H9 (cell line): Measurements from ENCODE around the gene RERE. TPM values are rescaled to one million over a fixed set of nuclear protein-coding genes. Genes with fewer than 3 reads are reported as not detected.

Experiments used
- DNase-seq: peaks from one replicate; pipeline ENCODE4 v3.0.0-alpha.2; 2017
- H2AFZ ChIP-seq: one replicate; pipeline ENCODE4 v1.6.1; 2013; ENCODE audit warnings: mild to moderate bottlenecking, low read length, control low read depth, moderate library complexity
- H2AK5ac ChIP-seq: 2 replicates; pipeline ENCODE4 v1.6.1; 2013; ENCODE audit warnings: low read length, control low read depth, mixed read lengths; ENCODE audit not compliant: insufficient read length
- H2BK120ac ChIP-seq: one replicate; pipeline ENCODE4 v1.6.1; 2013; ENCODE audit warnings: low read depth, mild to moderate bottlenecking, low read length, control low read depth, inconsistent platforms; ENCODE audit not compliant: poor library complexity, severe bottlenecking
- H2BK12ac ChIP-seq: 2 replicates; pipeline ENCODE4 v1.6.1; 2013; ENCODE audit warnings: low read length, control low read depth, mixed read lengths, low read depth; ENCODE audit not compliant: insufficient read length
- H2BK15ac ChIP-seq: 2 replicates; pipeline ENCODE4 v1.6.1; 2013; ENCODE audit warnings: low read depth, low read length, control low read depth
- H2BK20ac ChIP-seq: one replicate; pipeline ENCODE4 v1.6.1; 2013; ENCODE audit warnings: low read depth, mild to moderate bottlenecking, low read length, control low read depth, inconsistent platforms; ENCODE audit not compliant: poor library complexity, severe bottlenecking
- H2BK5ac ChIP-seq: 2 replicates; pipeline ENCODE4 v1.6.1; 2013; ENCODE audit warnings: low read length, control low read depth, mixed read lengths; ENCODE audit not compliant: insufficient read length
- H3K14ac ChIP-seq: 2 replicates; pipeline ENCODE4 v1.6.1; 2013; ENCODE audit warnings: low read length, control low read depth; ENCODE audit not compliant: insufficient read depth
- H3K18ac ChIP-seq: 2 replicates; pipeline ENCODE4 v1.6.1; 2013; ENCODE audit warnings: low read depth, mild to moderate bottlenecking, mixed read lengths, low read length, control low read depth; ENCODE audit not compliant: insufficient read length
- H3K23ac ChIP-seq: 2 replicates; pipeline ENCODE4 v1.6.1; 2013; ENCODE audit warnings: low read length, control low read depth, mixed read lengths, low read depth; ENCODE audit not compliant: insufficient read length
- H3K23me2 ChIP-seq: 2 replicates; pipeline ENCODE4 v1.6.1; 2013; ENCODE audit warnings: low read depth, mild to moderate bottlenecking, mixed read lengths, low read length, control low read depth; ENCODE audit not compliant: insufficient read length, poor library complexity, severe bottlenecking
- H3K27ac ChIP-seq: 2 replicates; pipeline ENCODE4 v1.5.1; 2013; ENCODE audit warnings: low read length, control low read depth, mixed read lengths, low read depth; ENCODE audit not compliant: insufficient read length
- H3K27me3 ChIP-seq: 2 replicates; pipeline ENCODE4 v1.6.1; 2013; ENCODE audit warnings: low read length, control low read depth, inconsistent platforms; ENCODE audit not compliant: insufficient read depth
- H3K4ac ChIP-seq: 2 replicates; pipeline ENCODE4 v1.6.1; 2013; ENCODE audit warnings: low read depth, mild to moderate bottlenecking, control low read depth, inconsistent platforms, low read length, moderate library complexity
- H3K4me1 ChIP-seq: 2 replicates; pipeline ENCODE4 v1.6.1; 2013; ENCODE audit warnings: low read length, control low read depth, inconsistent platforms; ENCODE audit not compliant: insufficient read depth
- H3K4me2 ChIP-seq: 2 replicates; pipeline ENCODE4 v1.6.1; 2013; ENCODE audit warnings: low read length, control low read depth, mixed read lengths; ENCODE audit not compliant: insufficient read length, insufficient read depth
- H3K56ac ChIP-seq: 2 replicates; pipeline ENCODE4 v1.6.1; 2013; ENCODE audit warnings: low read depth, mild to moderate bottlenecking, mixed read lengths, low read length, control low read depth; ENCODE audit not compliant: insufficient read length
- H3K79me1 ChIP-seq: 2 replicates; pipeline ENCODE4 v1.6.1; 2013; ENCODE audit warnings: low read depth, mild to moderate bottlenecking, moderate library complexity, low read length, control low read depth, inconsistent platforms; ENCODE audit not compliant: insufficient read depth, poor library complexity, severe bottlenecking
- H3K79me2 ChIP-seq: 2 replicates; pipeline ENCODE4 v1.6.1; 2013; ENCODE audit warnings: low read length, control low read depth, inconsistent platforms; ENCODE audit not compliant: insufficient read depth
- H3K9ac ChIP-seq: 2 replicates; pipeline ENCODE4 v1.6.1; 2013; ENCODE audit warnings: low read length, control low read depth, mixed read lengths; ENCODE audit not compliant: insufficient read length; ENCODE audit errors: extremely low read depth
- H3K9me3 ChIP-seq: one replicate; pipeline ENCODE4 v1.6.1; 2013; ENCODE audit warnings: low read depth, low read length, inconsistent platforms; ENCODE audit not compliant: control insufficient read depth
- H3T11ph ChIP-seq: one replicate; pipeline ENCODE4 v1.6.1; 2013; ENCODE audit warnings: mild to moderate bottlenecking, low read length, control low read depth, inconsistent platforms
- H4K20me1 ChIP-seq: one replicate; pipeline ENCODE4 v1.6.1; 2013; ENCODE audit not compliant: control insufficient read depth, insufficient read length, insufficient read depth
- H4K5ac ChIP-seq: 2 replicates; pipeline ENCODE4 v1.6.1; 2013; ENCODE audit warnings: low read depth, mild to moderate bottlenecking, mixed read lengths, low read length, control low read depth; ENCODE audit not compliant: insufficient read length
- H4K8ac ChIP-seq: replicated peaks from 2 replicates; pipeline ENCODE4 v1.6.1; 2013; ENCODE audit warnings: low read length, control low read depth, mixed read lengths, low read depth; ENCODE audit not compliant: insufficient read length
- H4K91ac ChIP-seq: 2 replicates; pipeline ENCODE4 v1.6.1; 2013; ENCODE audit warnings: low read depth, mild to moderate bottlenecking, moderate library complexity, mixed read lengths, low read length, control low read depth; ENCODE audit not compliant: insufficient read length
- H3K27ac Mint-ChIP-seq, 3 experiments: 2 replicates in 2 of 3; 3 replicates in 1 of 3; pipeline ENCODE4 v1.8.0; 2020 to 2021; ENCODE audit warnings: mixed read lengths in 3 of 3, mild to moderate bottlenecking in 1 of 3, moderate library complexity in 1 of 3
- H3K27me3 Mint-ChIP-seq: 2 replicates; pipeline ENCODE4 v1.8.0; 2021; ENCODE audit warnings: low read depth, mild to moderate bottlenecking, moderate library complexity, mixed read lengths
- H3K36me3 Mint-ChIP-seq, 3 experiments: 2 replicates in 2 of 3; 3 replicates in 1 of 3; pipeline ENCODE4 v1.8.0; 2020 to 2021; ENCODE audit warnings: low read depth in 3 of 3, mixed read lengths in 3 of 3; ENCODE audit not compliant: insufficient read depth in 1 of 3
- H3K4me1 Mint-ChIP-seq, 2 experiments: 2 replicates each; pipeline ENCODE4 v1.8.0; 2020; ENCODE audit warnings: mixed read lengths in 2 of 2
- H3K4me3 Mint-ChIP-seq, 2 experiments: 2 replicates in 1 of 2; 3 replicates in 1 of 2; pipeline ENCODE4 v1.8.0; 2020 to 2021; ENCODE audit warnings: mild to moderate bottlenecking in 2 of 2, mixed read lengths in 2 of 2, moderate library complexity in 1 of 2
- H3K9me3 Mint-ChIP-seq, 2 experiments: 2 replicates in 1 of 2; 3 replicates in 1 of 2; pipeline ENCODE4 v1.8.0; 2020; ENCODE audit warnings: mild to moderate bottlenecking in 2 of 2, mixed read lengths in 2 of 2, moderate library complexity in 1 of 2
- WGBS: extraction: QIAGEN DNeasy Blood & Tissue Kit; methylation state at CpG from one replicate; pipeline ENCODE4 v1.1.7; 2013; ENCODE audit warnings: missing lambda C conversion rate, low lambda C conversion rate, mixed read lengths; ENCODE audit not compliant: insufficient read length; ENCODE audit errors: extremely low coverage; 5-methylcytosine and 5-hydroxymethylcytosine counted together
- total RNA-seq: library from RNA; stranded (reverse); gene quantifications from 2 replicates; pipeline ENCODE4 v1.2.1, GENCODE V29; 2021
- TF ChIP-seq, protein P1 (sequence below): fragments of 200-600 bp; sonication (generic); conservative IDR thresholded peaks from 3 replicates; pipeline ENCODE4 v1.8.0; 2021; ENCODE audit warnings: antibody characterized with exemption, mild to moderate bottlenecking

RERE gene
- total RNA-seq, 1 experiment from 2014 or later: 103 TPM

DNA sequence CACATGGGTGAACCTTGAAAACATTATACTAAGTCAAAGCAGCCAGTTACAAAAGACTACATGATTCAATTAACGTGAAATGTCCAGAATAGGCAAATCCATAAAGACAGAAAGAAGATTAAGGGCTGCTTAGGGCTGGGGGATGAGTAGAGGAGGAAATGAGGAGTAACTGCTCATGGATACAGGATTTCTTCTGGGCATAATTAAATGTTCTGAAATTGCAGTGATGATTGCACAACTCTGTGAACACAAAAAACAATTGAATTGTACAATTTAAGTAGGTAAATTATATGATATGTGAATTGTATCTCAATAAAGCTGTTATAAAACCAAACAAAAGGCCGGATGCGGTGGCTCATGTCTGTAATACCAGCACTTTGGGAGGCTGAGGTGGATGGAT is 52.2 kb downstream of the RERE start:
- Mint-ChIP-seq H3K4me3 (no peak overlapping the region), H3K36me3 (peaks cover 0 to 2% (median 0%) of the 10 kb centered on the region in 3 experiments; a peak in 2 of 7 replicates), H3K27me3 (no peaks in the 10 kb centered on the region), H3K27ac (peak overlapping the region in 1 of 3 experiments; percentile 70; a peak in 2 of 7 replicates), H3K4me1 (peaks cover 20 to 22% of the 10 kb centered on the region in 2 experiments), H3K9me3 (no peaks in the 10 kb centered on the region)
- Histone ChIP-seq H3T11ph (no peak overlapping the region), H4K5ac (no peak overlapping the region), H3K79me2 (no peaks in the 10 kb centered on the region; the same call in 1 of the 2 replicates), H3K27me3 (no peaks in the 10 kb centered on the region), H3K4me2 (no peak overlapping the region), H2AFZ (no peak overlapping the region), H2AK5ac (no peak overlapping the region), H3K18ac (no peak overlapping the region), H2BK120ac (no peak overlapping the region), H2BK12ac (no peak overlapping the region), H3K4me1 (peaks cover 5% of the 10 kb centered on the region; the same call in 1 of the 2 replicates), H3K23ac (no peak overlapping the region), H3K56ac (no peak overlapping the region), H4K20me1 (no peaks in the 10 kb centered on the region), H3K23me2 (no peaks in the 10 kb centered on the region), H4K8ac (no peak overlapping the region), H3K4ac (no peak overlapping the region), H2BK5ac (no peak overlapping the region), H2BK20ac (no peak overlapping the region), H4K91ac (no peak overlapping the region), H3K79me1 (peaks cover 9% of the 10 kb centered on the region), H3K9me3 (no peaks in the 10 kb centered on the region), H3K27ac (no peak overlapping the region), H3K9ac (no peak overlapping the region), H2BK15ac (no peak overlapping the region), H3K14ac (no peak overlapping the region)
- DNase-seq: no peak
- no CpG with 5 or more reads among the region's 3 CpGs for WGBS
- TF ChIP-seq, protein P1, sequence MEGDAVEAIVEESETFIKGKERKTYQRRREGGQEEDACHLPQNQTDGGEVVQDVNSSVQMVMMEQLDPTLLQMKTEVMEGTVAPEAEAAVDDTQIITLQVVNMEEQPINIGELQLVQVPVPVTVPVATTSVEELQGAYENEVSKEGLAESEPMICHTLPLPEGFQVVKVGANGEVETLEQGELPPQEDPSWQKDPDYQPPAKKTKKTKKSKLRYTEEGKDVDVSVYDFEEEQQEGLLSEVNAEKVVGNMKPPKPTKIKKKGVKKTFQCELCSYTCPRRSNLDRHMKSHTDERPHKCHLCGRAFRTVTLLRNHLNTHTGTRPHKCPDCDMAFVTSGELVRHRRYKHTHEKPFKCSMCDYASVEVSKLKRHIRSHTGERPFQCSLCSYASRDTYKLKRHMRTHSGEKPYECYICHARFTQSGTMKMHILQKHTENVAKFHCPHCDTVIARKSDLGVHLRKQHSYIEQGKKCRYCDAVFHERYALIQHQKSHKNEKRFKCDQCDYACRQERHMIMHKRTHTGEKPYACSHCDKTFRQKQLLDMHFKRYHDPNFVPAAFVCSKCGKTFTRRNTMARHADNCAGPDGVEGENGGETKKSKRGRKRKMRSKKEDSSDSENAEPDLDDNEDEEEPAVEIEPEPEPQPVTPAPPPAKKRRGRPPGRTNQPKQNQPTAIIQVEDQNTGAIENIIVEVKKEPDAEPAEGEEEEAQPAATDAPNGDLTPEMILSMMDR: no peak
